GM10847 (cell line): ENCODE data around the gene ASB6.

Experiments
- POLR2A ChIP-seq: IDR thresholded peaks from 2 replicates; pipeline ENCODE4 v1.6.1; 2011; ENCODE audit not compliant: insufficient read length; ENCODE audit errors: extremely low read depth

Gene ASB6, protein sequence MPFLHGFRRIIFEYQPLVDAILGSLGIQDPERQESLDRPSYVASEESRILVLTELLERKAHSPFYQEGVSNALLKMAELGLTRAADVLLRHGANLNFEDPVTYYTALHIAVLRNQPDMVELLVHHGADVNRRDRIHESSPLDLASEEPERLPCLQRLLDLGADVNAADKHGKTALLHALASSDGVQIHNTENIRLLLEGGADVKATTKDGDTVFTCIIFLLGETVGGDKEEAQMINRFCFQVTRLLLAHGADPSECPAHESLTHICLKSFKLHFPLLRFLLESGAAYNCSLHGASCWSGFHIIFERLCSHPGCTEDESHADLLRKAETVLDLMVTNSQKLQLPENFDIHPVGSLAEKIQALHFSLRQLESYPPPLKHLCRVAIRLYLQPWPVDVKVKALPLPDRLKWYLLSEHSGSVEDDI

DNA sequence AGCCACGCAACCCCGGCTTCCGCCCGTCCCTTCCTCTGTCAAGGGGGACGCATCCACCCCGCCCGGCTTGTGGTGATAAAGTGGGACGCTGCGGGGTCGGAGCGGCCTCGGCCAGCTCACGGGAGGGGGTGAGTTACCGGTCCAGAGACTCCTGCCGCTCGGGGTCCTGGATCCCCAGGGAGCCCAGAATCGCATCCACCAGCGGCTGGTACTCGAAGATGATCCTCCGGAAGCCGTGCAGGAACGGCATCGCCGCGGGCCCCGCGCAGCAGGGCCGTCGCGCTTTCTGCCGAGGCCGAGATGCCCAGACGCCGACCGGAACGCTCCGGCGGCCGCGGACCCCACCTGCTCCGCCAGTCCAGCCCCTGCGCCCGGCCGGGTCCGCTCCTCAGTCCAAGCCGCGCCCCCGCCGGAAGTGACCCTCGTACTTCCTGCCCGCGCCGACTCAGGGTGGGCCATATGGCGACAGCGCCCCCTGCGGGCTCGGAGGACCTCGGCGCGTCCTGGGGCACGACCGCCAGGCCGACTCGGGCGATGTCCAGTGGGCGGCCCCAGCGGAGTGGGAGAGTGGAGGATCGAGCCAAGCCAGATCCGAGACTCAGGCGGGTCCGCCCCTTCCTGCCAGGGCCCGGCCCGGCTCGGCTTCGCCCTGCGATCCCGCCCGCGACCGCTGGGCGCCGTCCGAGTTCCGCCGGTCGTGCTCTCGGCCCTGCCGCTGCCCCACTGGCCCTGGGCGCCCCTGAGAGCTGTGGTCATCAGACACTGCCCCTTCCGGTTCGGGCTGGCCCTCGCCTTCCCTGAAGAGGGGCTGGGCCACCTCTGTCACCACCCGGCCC, at the start of gene ASB6:
Gene ASB6, minus strand, starts transcription at position 402 of the 836 bp plus-strand sequence. Its CDS starts 152 bp downstream, at position 250.
- peak; percentile 78 for TF ChIP-seq POLR2A

DNA sequence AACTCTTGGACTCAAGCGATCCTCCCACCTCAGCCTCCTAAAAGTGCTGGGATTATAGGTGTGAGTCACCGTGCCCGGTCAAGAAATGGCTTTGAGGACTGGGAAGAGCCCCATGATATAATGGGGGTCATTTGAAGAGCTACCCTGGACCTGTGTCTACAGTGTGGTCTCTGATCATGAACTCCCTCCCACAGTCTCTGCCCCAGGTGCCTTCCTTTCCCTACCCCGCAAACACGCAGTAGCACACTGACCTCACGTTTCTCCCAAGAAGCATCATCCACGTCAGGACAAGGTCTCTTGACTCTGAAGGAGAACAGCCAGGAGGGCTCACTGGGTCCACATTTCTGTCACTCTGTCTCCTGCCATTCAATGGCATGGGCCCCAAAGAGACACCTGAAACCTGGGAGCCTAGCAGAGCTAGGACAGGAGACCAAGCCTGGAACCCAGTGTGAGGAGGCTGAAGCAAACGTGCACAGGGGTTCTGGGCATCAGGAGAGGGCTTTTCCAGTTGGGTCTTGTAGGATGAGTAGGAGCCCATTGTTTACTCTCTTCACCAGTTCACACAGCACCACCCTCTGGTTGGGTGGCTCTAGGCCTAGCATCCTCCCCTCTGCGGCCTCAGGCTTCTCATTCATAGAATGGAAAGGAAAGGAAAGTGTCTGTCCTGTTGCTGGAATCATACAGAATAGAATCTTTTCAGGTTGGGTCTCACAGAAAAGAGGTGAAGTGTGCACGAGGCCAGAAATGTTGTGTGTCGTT, 46.5 kb upstream of the ASB6 start:
- no peak for TF ChIP-seq POLR2A

DNA sequence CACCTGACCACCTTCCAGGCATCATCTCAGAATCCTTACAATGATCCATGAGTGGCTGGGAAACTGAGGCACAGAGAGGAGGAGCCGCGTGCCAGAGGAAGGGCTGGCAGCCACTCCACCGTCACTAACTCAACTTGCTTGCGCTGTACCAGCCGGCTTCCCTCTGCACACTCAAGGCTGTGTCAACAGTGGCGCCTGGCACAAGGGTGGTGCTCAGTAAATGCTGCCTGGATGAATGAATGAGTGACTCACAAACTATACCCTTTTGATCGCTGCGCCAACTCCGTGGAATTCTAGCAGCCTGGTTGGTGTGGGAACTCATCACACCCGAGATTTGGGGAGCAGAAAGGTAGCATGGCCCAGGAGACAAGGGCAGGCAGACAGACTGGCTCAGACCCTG, 45.4 kb upstream of the ASB6 start:
- TF ChIP-seq POLR2A, result no peak

DNA sequence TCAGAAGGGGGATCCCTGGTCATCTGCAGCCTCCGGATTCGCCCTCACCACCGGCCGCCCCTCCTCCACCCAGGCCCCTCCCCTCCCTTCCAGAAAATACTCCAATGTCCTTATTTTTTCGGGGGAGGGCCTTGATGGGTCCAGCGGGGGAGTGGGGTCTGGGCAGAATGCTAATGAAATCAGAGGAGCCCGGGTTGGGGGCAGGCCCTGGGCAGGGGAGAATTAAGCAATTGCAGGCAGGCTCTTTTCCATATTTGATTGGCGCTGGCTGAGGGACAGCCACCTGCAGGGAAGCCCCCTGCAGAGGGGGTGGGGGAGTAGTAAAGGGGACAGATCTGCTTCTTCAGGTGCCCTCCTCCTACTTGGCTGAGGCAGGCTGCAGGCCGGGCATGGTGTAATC, 44.8 kb upstream of the ASB6 start:
- no peak for TF ChIP-seq POLR2A

DNA sequence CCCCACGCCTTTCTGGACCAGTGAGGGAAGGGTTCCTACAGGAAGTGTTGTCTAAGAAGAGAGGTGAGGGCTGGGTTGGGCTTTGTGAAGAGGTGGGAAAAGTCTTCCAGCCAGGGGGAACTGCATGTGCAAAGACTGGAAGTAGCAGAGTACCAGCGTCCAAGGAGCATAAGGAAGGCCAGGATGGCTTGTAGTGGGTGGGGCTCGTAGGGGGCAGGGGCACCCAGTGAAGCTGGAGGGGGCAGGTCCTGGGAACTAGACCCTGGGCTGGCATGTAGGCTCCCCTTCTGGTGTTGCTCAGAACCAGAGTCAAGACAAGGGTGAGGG, 43.9 kb upstream of the ASB6 start:
- no peak for TF ChIP-seq POLR2A

DNA sequence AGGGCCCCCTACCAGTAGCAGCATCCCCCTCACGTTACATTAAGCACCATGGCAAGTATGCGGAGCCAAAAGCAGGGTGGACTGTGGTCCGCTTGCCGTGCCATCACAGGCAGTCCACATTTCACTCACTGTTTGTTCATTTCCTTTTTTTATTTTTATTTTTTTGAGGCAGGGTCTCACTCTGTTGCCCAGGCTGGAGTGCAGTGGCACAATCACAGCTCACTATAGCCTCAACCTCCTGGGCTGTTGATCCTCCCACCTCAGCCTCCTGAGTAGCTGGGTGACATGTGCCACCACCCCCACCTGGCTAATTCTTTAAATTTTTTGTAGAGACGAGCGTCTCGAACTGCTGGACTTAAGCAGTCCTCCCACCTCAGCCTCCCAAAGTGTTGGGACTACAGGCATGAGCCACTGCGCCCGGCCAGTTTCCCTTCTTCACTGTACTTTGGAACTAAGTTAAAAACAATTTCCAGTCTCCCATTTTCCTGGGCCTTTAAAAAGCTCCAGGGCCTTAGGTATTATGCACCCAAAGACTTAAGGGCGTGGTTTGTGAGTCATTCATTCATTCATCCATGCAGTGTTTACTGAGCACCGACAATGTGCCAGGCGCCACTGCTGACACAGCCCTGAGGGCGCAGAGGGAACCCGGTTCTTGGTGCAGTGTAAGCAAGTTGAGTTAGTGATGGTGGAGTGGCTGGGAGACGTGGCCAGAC, 43.4 kb upstream of the ASB6 start:
- TF ChIP-seq POLR2A, result no peak

DNA sequence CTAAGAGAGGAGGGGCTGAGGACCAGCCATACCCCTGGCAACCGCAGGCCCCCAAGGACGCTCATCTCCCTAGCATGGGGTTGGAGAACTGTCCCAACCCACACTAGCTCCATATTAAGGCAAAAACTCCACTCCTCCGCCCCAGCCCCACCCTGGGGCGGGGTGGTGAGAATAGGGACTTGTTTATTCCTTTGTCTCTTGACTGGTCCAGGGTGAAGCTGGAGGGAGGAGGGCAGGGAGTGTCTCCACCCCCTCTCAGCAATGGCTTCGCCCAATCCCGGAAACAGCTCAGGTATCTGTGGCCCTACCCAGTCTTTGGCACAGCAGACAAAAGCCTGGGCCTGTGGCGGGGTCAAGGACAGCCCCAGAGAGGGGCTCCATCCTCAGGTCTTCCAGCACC, 40.4 kb upstream of the ASB6 start:
- no peak for TF ChIP-seq POLR2A

DNA sequence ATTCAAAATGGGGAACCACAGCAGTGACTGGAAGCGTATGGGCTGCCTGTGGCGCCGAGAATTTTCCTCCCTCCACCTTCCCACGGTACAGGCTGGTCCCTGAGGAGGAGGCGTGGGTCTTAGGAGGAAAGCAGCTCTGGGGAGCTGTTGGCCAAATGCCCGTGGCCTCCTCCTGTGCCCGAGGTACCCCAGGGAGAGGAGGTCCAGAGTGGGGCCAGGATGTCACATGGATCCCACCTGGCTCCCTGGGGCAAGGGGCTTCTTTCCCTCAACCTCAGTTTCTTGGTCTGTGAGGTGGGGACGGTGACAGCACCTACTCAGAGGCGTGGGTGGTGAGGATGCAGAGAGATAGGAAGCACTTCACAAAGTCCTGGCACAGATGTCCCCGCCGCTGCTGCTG, 40.0 kb upstream of the ASB6 start:
- TF ChIP-seq POLR2A, result no peak

DNA sequence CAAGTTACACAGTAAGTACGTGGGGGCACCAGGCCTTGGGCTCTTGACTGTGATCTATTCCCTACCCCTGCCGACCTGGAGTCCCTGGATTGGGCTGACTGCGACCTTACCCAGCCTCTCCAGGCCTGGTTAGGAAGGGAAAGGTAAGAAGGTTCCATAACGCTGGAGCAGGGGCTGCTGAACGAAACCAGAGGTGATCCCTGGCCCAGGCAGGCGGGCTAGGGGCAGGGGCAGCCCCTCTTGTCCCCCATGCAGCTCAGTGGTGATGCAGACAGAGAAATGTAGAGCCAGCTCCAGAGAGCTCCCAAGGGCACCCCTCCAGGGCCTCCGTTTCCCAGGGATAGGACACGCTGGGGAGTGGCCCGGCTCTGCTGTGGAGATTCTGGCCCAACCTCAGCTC, 37.6 kb upstream of the ASB6 start:
- TF ChIP-seq POLR2A, result no peak

DNA sequence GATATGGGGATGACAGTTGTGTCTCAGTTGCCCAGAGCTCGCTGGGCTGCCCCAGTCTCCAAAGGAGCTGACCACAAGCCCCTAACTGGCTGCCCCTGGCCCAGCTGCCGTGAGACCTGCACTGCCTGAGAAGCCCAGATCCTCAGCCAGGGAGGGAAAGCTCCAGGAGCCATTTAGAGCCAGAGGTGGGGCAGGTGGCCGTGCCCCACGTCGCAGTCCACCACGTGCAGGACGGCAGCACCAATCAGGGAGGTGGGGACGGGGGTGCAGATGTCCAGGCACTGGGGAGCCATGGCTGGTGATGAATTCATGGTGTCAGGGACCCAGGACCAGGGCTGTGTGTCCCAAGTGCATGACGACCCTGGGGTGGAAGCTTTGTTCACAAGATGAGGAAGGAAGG, 36.9 kb upstream of the ASB6 start:
- TF ChIP-seq POLR2A, result no peak

DNA sequence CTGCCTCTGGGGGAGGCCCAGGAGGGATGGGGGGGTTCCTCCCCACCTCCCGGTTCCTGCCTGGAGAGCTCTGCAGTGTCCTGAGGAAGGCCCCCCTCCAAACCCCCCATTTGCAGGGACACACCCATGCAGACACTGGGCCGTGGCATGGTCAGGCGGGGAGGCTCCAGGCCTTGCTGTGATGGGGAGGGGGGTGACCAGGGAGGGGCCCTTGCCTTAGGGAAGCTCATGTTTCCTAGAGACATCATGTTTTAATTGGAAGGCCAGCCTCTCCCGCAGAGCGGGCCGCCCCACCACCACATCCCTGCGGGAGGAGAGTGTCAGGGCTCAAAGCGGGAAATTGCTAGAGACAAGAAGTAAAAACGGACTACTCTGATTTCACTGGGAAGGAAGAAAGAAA, 35.5 kb upstream of the ASB6 start:
- TF ChIP-seq POLR2A, result no peak

DNA sequence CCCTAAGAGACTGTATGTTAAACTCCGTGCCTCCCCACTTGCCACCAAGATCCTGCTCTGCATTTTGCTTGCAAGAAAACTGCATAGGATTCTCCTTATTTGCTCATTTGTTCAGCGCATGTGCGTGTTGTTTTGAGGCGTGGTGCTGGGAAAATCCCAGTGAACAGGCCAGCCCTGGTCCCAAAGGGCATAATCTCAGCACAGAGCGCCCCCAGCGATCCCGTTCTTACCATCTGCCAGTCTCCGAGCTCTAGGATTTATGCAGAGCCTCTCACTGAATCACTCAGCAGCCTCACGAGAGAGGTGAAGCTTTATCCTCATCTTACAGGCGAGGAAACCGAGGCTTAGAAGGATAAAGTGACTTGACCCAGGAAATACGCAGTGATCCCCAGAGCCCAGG, 35.0 kb upstream of the ASB6 start:
- TF ChIP-seq POLR2A, result no peak

DNA sequence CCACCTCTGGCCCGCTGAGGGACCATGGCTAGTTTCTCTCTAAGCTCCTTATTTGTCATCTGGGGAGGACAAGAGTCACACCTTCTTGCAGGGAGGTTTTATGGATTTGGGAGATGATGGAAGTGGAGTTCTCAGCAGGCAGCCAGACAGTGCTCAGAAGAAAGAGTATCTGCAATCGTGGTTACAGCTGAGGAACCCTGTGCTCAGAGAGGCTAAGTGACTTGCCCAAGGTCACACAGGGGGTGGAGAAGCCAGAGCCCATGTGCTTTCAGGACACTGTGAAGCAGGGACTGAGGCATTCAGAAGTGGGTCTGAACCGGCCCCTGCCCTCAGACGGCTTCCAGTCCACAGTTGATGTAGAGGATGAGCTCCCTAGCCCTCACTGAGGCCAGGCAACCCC, 34.3 kb upstream of the ASB6 start:
- TF ChIP-seq POLR2A, result no peak

DNA sequence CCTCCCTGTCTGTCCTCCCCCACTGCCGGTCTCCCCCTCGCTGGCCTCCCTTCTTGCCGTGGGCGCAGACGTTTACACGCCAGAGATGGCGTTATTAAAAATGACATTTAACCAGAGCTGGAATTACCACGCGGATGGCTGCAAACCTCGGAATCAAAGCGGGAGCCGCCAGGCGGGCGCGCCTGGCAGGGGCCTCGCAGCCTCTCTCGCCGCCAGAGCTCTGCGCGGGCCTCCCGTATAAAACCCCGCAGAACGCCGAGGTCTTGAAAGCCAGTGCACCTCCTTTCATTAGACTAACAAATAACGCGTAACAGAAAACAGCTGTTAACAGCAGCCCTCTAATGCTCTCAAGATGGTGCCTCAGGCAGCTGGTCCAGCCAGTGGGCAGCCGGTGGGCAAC, 33.7 kb upstream of the ASB6 start:
- no peak for TF ChIP-seq POLR2A

DNA sequence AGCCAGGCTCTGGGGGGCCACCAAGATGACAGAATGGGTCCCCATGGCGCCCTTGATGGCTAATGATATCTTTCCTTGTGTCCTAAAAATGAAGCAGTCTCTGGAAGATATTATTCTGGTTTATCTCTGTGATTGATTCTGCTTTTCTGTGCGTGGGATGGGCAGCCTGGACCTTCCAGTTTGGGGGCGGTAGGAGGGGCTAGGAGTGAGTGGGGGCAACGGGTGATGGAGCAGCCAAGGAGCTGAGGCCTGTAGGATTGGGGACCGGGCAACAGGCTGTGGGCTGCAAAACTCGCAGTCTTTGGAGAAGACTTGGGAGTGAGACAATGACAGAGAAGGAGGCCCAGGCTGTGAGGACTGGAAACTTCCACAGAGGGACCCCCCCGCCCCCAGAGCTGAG, 32.3 kb upstream of the ASB6 start:
- no peak for TF ChIP-seq POLR2A
